Smooth muscle cell (in vitro differentiated cells): ENCODE measurements around the gene OSBPL7. TPM values are rescaled to one million over a fixed set of nuclear protein-coding genes. Genes with fewer than 3 reads are reported as not detected.

ENCODE experiments used
- DNase-seq: peaks from one replicate; lab custom pipeline; 2025; ENCODE audit not compliant: unreplicated experiment; lab: John Stamatoyannopoulos, UW
- H2AFZ ChIP-seq: fragments of 200-600 bp; sonication (generic); 2 replicates; pipeline ENCODE4 v1.6.0; 2016; ENCODE audit warnings: antibody characterized with exemption, low read depth, mild to moderate bottlenecking
- H3F3A ChIP-seq: fragments of 200-600 bp; sonication (generic); 2 replicates; pipeline ENCODE4 v1.6.0; 2017; ENCODE audit warnings: antibody characterized with exemption, low read depth
- H3K27ac ChIP-seq: fragments of 200-600 bp; sonication (generic); 2 replicates; pipeline ENCODE4 v1.5.1; 2016; ENCODE audit warnings: low read depth, mild to moderate bottlenecking
- H3K27me3 ChIP-seq: fragments of 200-600 bp; sonication (generic); 2 replicates; pipeline ENCODE4 v1.6.1; 2016; ENCODE audit warnings: low read depth, mild to moderate bottlenecking
- H3K36me3 ChIP-seq: fragments of 200-600 bp; sonication (generic); 2 replicates; pipeline ENCODE4 v1.5.1; 2016; ENCODE audit warnings: low read depth
- H3K4me1 ChIP-seq: fragments of 200-600 bp; sonication (generic); 2 replicates; pipeline ENCODE4 v1.5.1; 2016; ENCODE audit warnings: low read depth
- H3K4me2 ChIP-seq: fragments of 200-600 bp; sonication (generic); 2 replicates; pipeline ENCODE4 v1.6.0; 2016; ENCODE audit warnings: mild to moderate bottlenecking
- H3K4me3 ChIP-seq: fragments of 200-600 bp; sonication (generic); 2 replicates; pipeline ENCODE4 v1.5.1; 2016; ENCODE audit warnings: mild to moderate bottlenecking
- H3K79me2 ChIP-seq: fragments of 200-600 bp; sonication (generic); 2 replicates; pipeline ENCODE4 v1.6.0; 2016; ENCODE audit warnings: low read depth, mild to moderate bottlenecking
- H3K9ac ChIP-seq: fragments of 200-600 bp; sonication (generic); 2 replicates; pipeline ENCODE4 v1.6.0; 2016; ENCODE audit warnings: low read depth
- H3K9me3 ChIP-seq: fragments of 200-600 bp; sonication (generic); replicated peaks from 2 replicates; pipeline ENCODE4 v1.5.1; 2016; ENCODE audit warnings: low read depth
- H4K20me1 ChIP-seq: fragments of 200-600 bp; sonication (generic); 2 replicates; pipeline ENCODE4 v1.6.0; 2016; ENCODE audit warnings: low read depth
- CTCF ChIP-seq: fragments of 200-600 bp; sonication (generic); IDR thresholded peaks from 2 replicates; pipeline ENCODE4 v1.5.1; 2017; ENCODE audit warnings: borderline replicate concordance, mild to moderate bottlenecking, antibody characterized with exemption; ENCODE audit not compliant: insufficient read depth, poor library complexity, severe bottlenecking
- WGBS: methylation state at CpG from one replicate; pipeline ENCODE4 v1.1.7; 2016; ENCODE audit warnings: low lambda C conversion rate; 5-methylcytosine and 5-hydroxymethylcytosine counted together
- polyA plus RNA-seq: library from polyadenylated mRNA; unstranded; fragments of >200 nt; fragmentation: Nextera tagmentation; extraction: Ambion mirVana; gene quantifications from 2 replicates; pipeline ENCODE4 v1.2.1, GENCODE V29; 2016
- total RNA-seq: library from RNA; depleted of rRNA; stranded (reverse); fragments of >200 nt; gene quantifications from 2 replicates; pipeline ENCODE4 v1.2.3, GENCODE V29; 2014

Gene OSBPL7
- total and polyA plus RNA-seq, 2 experiments from 2014 or later = 3.7 to 6.3 TPM

GRCh38 chr17:47834756-47835155 is 13.2 kb upstream of the OSBPL7 start:
- TF ChIP-seq CTCF = no peak
- Histone ChIP-seq H3K36me3 (no peaks in the 10 kb centered on the region), H3K9ac (no peak overlapping the region), H4K20me1 (no peaks in the 10 kb centered on the region), H2AFZ (no peak overlapping the region), H3K4me3 (no peak overlapping the region), H3F3A (no peaks in the 10 kb centered on the region), H3K27ac (no peak overlapping the region), H3K79me2 (peaks cover 16% of the 10 kb centered on the region), H3K4me2 (no peak overlapping the region), H3K27me3 (no peaks in the 10 kb centered on the region), H3K4me1 (peaks cover 6% of the 10 kb centered on the region), H3K9me3 (no peaks in the 10 kb centered on the region)
- WGBS = 90% methylated on average over 5 of the region's 5 CpGs
- DNase-seq = no peak

- Histone ChIP-seq H3K36me3 (no peaks in the 10 kb centered on the region), H4K20me1 (no peaks in the 10 kb centered on the region), H3K9me3 (no peaks in the 10 kb centered on the region), H3K4me2 (peak overlapping the region; percentile 88), H3F3A (no peaks in the 10 kb centered on the region), H3K27me3 (no peaks in the 10 kb centered on the region), H3K9ac (peak overlapping the region; percentile 9), H3K79me2 (peaks cover 25% of the 10 kb centered on the region), H3K4me1 (peaks cover 5% of the 10 kb centered on the region), H3K4me3 (peak overlapping the region; percentile 74), H3K27ac (peak overlapping the region; percentile 20), H2AFZ (no peak overlapping the region)
- no peak for TF ChIP-seq CTCF
- WGBS = 23% methylated on average over 7 of the region's 7 CpGs
- DNase-seq = no peak
Measured at GRCh38 chr17:47831934-47832327, 10.3 kb upstream of the OSBPL7 start.

- Histone ChIP-seq H3F3A (no peaks in the 10 kb centered on the region), H3K9ac (peak within 1 kb of the TSS; percentile 57), H3K27me3 (no peaks in the 10 kb centered on the region), H3K4me3 (peak within 1 kb of the TSS; percentile 74), H3K79me2 (peaks cover 25% of the 10 kb centered on the region), H4K20me1 (no peaks in the 10 kb centered on the region), H3K36me3 (no peaks in the 10 kb centered on the region), H3K4me2 (peak within 1 kb of the TSS; percentile 88), H3K27ac (peak within 1 kb of the TSS; percentile 43), H3K4me1 (peaks cover 5% of the 10 kb centered on the region), H2AFZ (peak within 1 kb of the TSS; percentile 28), H3K9me3 (no peaks in the 10 kb centered on the region)
- WGBS = 3% methylated on average over 42 of the region's 42 CpGs
- peak; percentile 75 for DNase-seq
- TF ChIP-seq CTCF = peak; percentile 29
Measured at GRCh38 chr17:47831003-47831933, 9.7 kb upstream of the OSBPL7 start, which contains the start of the genes LRRC46 and MRPL10. TSS of gene LRRC46 (plus strand) at chr17:47831670. CDS start at chr17:47831990, 320 bp downstream. TSS of gene MRPL10 (minus strand) at chr17:47831541. CDS start at chr17:47831511, 30 bp downstream.
